ENCODE data around the gene CDR2L.

CDR2L gene

DNA sequence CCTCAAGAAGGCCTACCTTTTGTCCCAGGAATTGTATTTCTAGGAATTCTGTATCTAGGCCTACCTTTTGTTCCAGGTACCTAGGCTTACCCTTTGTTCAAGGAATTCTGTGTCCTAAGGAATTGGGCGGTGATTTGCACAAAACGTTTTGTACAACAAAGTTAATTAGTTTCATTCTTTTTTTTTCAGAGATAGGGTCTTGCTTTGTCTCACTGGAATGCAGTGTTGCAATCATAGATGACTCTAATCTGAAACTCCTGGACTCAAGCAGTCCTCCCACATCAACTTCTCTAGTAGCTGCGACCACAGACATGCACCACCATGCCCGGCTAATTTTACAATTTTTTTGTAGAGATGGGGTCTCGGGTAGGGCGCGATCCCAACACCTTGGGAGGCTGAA lies 7.0 kb downstream of the CDR2L start:
- no peak for DNase-seq (ENCODE audit: extremely low spot score)
- no peak for TF ChIP-seq TARDBP (IDR thresholded peaks at IDR 0.05)
- TF ChIP-seq ARNT (IDR thresholded peaks at IDR 0.05): no peak
- TF ChIP-seq FOXM1 (IDR thresholded peaks at IDR 0.05; ENCODE audit: borderline replicate concordance): no peak
- TF ChIP-seq BHLHE40 (IDR thresholded peaks at IDR 0.05; ENCODE audit: borderline replicate concordance): no peak
- TF ChIP-seq NFRKB (IDR thresholded peaks at IDR 0.05): no peak
- no peak for TF ChIP-seq ZNF384 (IDR thresholded peaks at IDR 0.05)
- TF ChIP-seq, protein P1, sequence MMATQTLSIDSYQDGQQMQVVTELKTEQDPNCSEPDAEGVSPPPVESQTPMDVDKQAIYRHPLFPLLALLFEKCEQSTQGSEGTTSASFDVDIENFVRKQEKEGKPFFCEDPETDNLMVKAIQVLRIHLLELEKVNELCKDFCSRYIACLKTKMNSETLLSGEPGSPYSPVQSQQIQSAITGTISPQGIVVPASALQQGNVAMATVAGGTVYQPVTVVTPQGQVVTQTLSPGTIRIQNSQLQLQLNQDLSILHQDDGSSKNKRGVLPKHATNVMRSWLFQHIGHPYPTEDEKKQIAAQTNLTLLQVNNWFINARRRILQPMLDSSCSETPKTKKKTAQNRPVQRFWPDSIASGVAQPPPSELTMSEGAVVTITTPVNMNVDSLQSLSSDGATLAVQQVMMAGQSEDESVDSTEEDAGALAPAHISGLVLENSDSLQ (IDR thresholded peaks at IDR 0.05): no peak
- TF ChIP-seq HDGF (IDR thresholded peaks at IDR 0.05; ENCODE audit: borderline replicate concordance): no peak
- TF ChIP-seq ELF4 (IDR thresholded peaks at IDR 0.05): no peak
- no peak for TF ChIP-seq CTBP1 (IDR thresholded peaks at IDR 0.05; ENCODE audit: borderline replicate concordance)
- no peak for TF ChIP-seq SUZ12 (IDR thresholded peaks at IDR 0.05)
- no peak for TF ChIP-seq FOXK2 (IDR thresholded peaks at IDR 0.05)
- ChIA-PET POLR2A (interaction anchor here (0.9 to 1.8 kb wide), 3 partner anchors 17 to 40 kb away, joined by 3 to 7 read pairs (median 5); partner anchors contain the start of gene MRPL58), CTCF (no interaction called here)

DNA sequence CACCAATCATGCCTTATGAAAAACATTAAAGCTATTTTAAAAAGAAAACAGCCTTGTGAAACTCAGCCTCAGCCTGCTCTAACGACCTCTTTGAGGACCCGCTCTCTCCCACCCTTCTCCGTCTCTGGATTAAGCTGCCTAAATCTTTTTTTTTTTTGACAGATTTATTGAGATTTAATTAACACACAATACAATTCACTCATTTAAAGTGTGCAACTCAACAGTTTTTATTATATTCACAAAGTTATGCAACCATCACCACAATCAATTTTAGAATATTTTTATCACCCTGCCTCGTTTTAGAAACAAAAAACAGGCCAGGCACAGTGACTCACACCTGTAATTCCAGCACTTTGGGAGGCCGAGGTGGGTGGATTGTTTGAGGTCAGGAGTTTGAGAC lies 8.4 kb downstream of the CDR2L start:
- POLR2A ChIA-PET: interaction anchor here (0.6 to 2.4 kb wide), 2 partner anchors 9 to 17 kb away, joined by 3 to 19 read pairs; partner anchors contain the start of gene MRPL58
- CTCF ChIA-PET: no interaction called here
- no peak for DNase-seq (ENCODE audit: extremely low spot score)

DNA sequence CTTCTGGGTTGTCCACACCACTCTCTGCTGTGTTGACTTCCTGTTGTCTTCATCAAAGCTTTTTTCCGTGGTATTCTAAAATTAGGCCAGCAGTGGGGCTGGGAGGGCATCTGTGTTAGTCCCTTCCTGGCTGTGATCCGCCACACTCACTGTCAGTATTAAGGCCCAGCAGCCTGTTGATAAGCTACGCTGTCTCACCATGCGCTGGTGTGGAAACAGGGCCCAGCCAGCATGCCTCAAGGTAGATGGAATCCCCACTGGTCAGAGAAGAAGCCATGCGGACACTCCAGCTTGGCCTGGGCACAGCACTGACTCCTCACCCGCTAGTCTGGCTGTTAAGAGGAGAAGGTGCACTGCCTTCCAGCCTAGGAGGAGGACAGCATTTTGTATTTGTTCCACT lies 11.4 kb downstream of the CDR2L start:
- POLR2A ChIA-PET: interaction anchor here (0.9 to 2.6 kb wide), 2 partner anchors 11 to 13 kb away, joined by 3 to 19 read pairs; partner anchors contain the start of gene MRPL58
- TF ChIP-seq CTBP1 (IDR thresholded peaks at IDR 0.05; ENCODE audit: borderline replicate concordance) (no peak), TARDBP (IDR thresholded peaks at IDR 0.05) (no peak)
- CTCF ChIA-PET: interaction anchor here (0.6 kb wide), 1 partner anchor 64 kb away, joined by 3 read pairs; no protein-coding TSS in a partner anchor
- DNase-seq (ENCODE audit: extremely low spot score): no peak

More for the DNA sequence above, 8.4 kb downstream of the CDR2L start:
- TF ChIP-seq BHLHE40 (IDR thresholded peaks at IDR 0.05; ENCODE audit: borderline replicate concordance): no peak
- TF ChIP-seq ARNT (IDR thresholded peaks at IDR 0.05): no peak
- TF ChIP-seq ELF4 (IDR thresholded peaks at IDR 0.05): no peak

DNA sequence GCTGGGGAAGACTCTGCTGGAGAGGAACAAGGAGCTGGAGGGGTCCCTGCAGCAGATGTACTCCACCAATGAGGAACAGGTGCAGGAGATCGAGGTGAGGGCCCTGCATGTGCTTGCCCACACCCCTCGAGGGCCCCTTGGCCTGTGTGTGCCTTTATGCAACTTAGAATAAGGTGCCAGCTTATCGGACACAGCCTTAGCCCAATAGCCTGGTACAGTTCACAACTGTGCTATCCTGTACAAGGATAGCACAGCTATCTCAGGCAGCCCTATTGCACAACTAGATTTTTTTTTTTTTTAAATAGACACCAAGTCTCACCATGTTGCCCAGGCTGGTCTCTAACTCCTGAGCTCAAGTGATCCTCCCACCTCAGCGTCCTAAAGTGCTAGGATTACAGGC lies 12.1 kb downstream of the CDR2L start:
- DNase-seq (ENCODE audit: extremely low spot score): no peak
- ChIA-PET CTCF (interaction anchor here (0.6 kb wide), 1 partner anchor 11 kb away, joined by 3 read pairs; no protein-coding TSS in a partner anchor), POLR2A (interaction anchor here (0.6 to 2.6 kb wide), 4 partner anchors 8 to 17 kb away, joined by 3 to 19 read pairs (median 6); partner anchors contain the start of genes CDR2L and MRPL58)
- TF ChIP-seq CTBP1 (IDR thresholded peaks at IDR 0.05; ENCODE audit: borderline replicate concordance) (no peak), HDGF (IDR thresholded peaks at IDR 0.05; ENCODE audit: borderline replicate concordance) (no peak), L3MBTL2 (conservative IDR thresholded peaks at IDR 0.05) (no peak), FOXM1 (IDR thresholded peaks at IDR 0.05; ENCODE audit: borderline replicate concordance) (no peak), SUZ12 (IDR thresholded peaks at IDR 0.05) (no peak), ELF4 (IDR thresholded peaks at IDR 0.05) (no peak), NFRKB (IDR thresholded peaks at IDR 0.05) (no peak), BHLHE40 (IDR thresholded peaks at IDR 0.05; ENCODE audit: borderline replicate concordance) (no peak), FOXA1 (IDR thresholded peaks at IDR 0.05) (no peak), LEF1 (IDR thresholded peaks at IDR 0.05; ENCODE audit: borderline replicate concordance) (no peak), SP1 (IDR thresholded peaks at IDR 0.05) (no peak), ZNF384 (IDR thresholded peaks at IDR 0.05) (no peak), FOXK2 (IDR thresholded peaks at IDR 0.05) (no peak), TARDBP (IDR thresholded peaks at IDR 0.05) (no peak)
- TF ChIP-seq, protein P1 (IDR thresholded peaks at IDR 0.05): no peak

GRCh38 chr17:75001915-75002843 lies 14.7 kb downstream of the CDR2L start:
- ChIA-PET POLR2A (interaction anchor here (0.6 to 3.3 kb wide), 2 partner anchors 10 to 33 kb away, joined by 3 to 23 read pairs; partner anchors contain the start of gene MRPL58), CTCF (interaction anchor here (1.2 kb wide), 1 partner anchor 41 kb away, joined by 4 read pairs; no protein-coding TSS in a partner anchor)
- TF ChIP-seq FOXK2 (IDR thresholded peaks at IDR 0.05): no peak
- DNase-seq (ENCODE audit: extremely low spot score): no peak

DNA sequence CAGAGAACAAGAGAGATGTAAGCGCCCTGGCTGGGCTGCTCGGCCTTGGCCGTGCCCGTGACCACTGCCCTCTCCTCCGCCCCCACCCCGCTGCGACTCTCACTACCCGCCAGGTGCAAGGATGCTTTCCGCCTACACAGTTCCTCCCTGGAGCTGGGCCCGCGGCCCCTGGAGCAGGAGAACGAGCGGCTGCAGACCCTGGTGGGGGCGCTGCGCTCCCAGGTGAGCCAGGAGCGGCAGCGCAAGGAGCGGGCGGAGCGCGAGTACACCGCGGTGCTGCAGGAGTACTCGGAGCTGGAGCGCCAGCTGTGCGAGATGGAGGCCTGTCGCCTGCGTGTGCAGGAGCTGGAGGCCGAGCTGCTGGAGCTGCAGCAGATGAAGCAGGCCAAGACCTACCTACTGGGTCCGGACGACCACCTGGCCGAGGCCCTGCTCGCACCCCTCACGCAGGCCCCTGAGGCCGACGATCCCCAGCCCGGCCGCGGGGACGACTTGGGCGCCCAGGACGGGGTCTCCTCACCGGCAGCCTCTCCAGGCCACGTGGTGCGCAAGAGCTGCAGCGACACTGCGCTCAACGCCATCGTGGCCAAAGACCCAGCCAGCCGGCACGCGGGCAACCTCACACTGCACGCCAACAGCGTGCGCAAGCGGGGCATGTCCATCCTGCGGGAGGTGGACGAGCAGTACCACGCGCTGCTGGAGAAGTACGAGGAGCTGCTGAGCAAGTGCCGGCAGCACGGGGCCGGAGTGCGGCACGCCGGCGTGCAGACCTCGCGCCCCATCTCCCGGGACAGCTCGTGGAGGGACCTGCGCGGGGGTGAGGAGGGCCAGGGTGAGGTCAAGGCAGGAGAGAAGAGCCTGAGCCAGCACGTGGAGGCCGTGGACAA lies 15.9 kb downstream of the CDR2L start:
- no peak for TF ChIP-seq HDGF (IDR thresholded peaks at IDR 0.05; ENCODE audit: borderline replicate concordance)
- TF ChIP-seq SUZ12 (IDR thresholded peaks at IDR 0.05): no peak
- no peak for TF ChIP-seq CTBP1 (IDR thresholded peaks at IDR 0.05; ENCODE audit: borderline replicate concordance)
- TF ChIP-seq, protein P1 (IDR thresholded peaks at IDR 0.05): no peak
- TF ChIP-seq L3MBTL2 (conservative IDR thresholded peaks at IDR 0.05): no peak
- no peak for TF ChIP-seq LEF1 (IDR thresholded peaks at IDR 0.05; ENCODE audit: borderline replicate concordance)
- no peak for TF ChIP-seq FOXM1 (IDR thresholded peaks at IDR 0.05; ENCODE audit: borderline replicate concordance)
- no peak for TF ChIP-seq FOXA1 (IDR thresholded peaks at IDR 0.05)
- no peak for TF ChIP-seq ELF4 (IDR thresholded peaks at IDR 0.05)
- no peak for TF ChIP-seq BHLHE40 (IDR thresholded peaks at IDR 0.05; ENCODE audit: borderline replicate concordance)
- no peak for TF ChIP-seq ARNT (IDR thresholded peaks at IDR 0.05)
- no peak for TF ChIP-seq SP1 (IDR thresholded peaks at IDR 0.05)
- no peak for DNase-seq (ENCODE audit: extremely low spot score)
- CTCF ChIA-PET: interaction anchor here (0.6 to 1.4 kb wide), 2 partner anchors 12 to 40 kb away, joined by 3 to 4 read pairs; no protein-coding TSS in a partner anchor
- POLR2A ChIA-PET: interaction anchor here (0.6 to 3.3 kb wide), 2 partner anchors 9 to 32 kb away, joined by 3 to 23 read pairs; partner anchors contain the start of gene MRPL58
